H1 (cell line): Measurements from ENCODE around the gene HBEGF. TPM values are rescaled to one million over a fixed set of nuclear protein-coding genes. Genes with fewer than 3 reads are reported as not detected.

Experiments
- MAFK ChIP-seq: IDR thresholded peaks from 2 replicates; pipeline ENCODE4 v1.6.1; 2012; ENCODE audit warnings: low read depth, mild to moderate bottlenecking, improper control_type of control experiment, low read length
- polyA plus RNA-seq, 7 experiments: library from polyadenylated mRNA; depleted of rRNA in 3 of 7; stranded (reverse) in 5 of 7; unstranded in 2 of 7; fragments of >200 nt in 5 of 7; fragments of 200-250 nt in 2 of 7; gene quantifications; 1 replicate in 5 of 7; 2 replicates in 1 of 7; 4 replicates in 1 of 7; pipeline versions ENCODE4 v1.2.1 to v1.2.3, GENCODE V29; 2011 to 2013; ENCODE audit warnings: missing spikeins in 2 of 7, mixed read lengths in 2 of 7
- total RNA-seq: library from RNA; stranded (reverse); fragmentation: NEBNext Ultra II Directional; extraction: Animal tissue kit (Norgen Biotek cat#: 25700); gene quantifications from 2 replicates; pipeline ENCODE4 v1.2.1, GENCODE V29; 2021

Gene HBEGF
- total and polyA plus RNA-seq, 2 of the 8 experiments (the other 6 are each of a cell fraction or from before 2014, with no cell fraction given), result 2.4 to 2.5 TPM

GRCh38 chr5:140340605-140341121 lies 5.7 kb downstream of the HBEGF start (continued):
- no peak for TF ChIP-seq MAFK
